SK-MEL-5 (cell line): ENCODE measurements around the gene SNX25. TPM values are rescaled to one million over a fixed set of nuclear protein-coding genes. Genes with fewer than 3 reads are reported as not detected.

ENCODE experiments used
- DNase-seq: peaks from one replicate; pipeline ENCODE4 v3.0.0-alpha.2; 2016; ENCODE audit warnings: low read depth, low spot score
- in situ Hi-C: cut with HindIII; loops from 2 replicates; pipeline ENCODE4 v1.10.0; 2016; ENCODE audit warnings: low sequenced_read_pairs, high pct_unique_total_duplicates, low pct_unique_long_range_greater_than_20kb
- total RNA-seq: library from RNA; depleted of rRNA; stranded (reverse); fragments of >200 nt; shearing (Covaris generic); gene quantifications from 2 replicates; pipeline ENCODE4 v1.2.3, GENCODE V29; 2014; rRNA removed

SNX25 gene
- total RNA-seq, 1 experiment from 2014 or later = 57.8 TPM

DNA sequence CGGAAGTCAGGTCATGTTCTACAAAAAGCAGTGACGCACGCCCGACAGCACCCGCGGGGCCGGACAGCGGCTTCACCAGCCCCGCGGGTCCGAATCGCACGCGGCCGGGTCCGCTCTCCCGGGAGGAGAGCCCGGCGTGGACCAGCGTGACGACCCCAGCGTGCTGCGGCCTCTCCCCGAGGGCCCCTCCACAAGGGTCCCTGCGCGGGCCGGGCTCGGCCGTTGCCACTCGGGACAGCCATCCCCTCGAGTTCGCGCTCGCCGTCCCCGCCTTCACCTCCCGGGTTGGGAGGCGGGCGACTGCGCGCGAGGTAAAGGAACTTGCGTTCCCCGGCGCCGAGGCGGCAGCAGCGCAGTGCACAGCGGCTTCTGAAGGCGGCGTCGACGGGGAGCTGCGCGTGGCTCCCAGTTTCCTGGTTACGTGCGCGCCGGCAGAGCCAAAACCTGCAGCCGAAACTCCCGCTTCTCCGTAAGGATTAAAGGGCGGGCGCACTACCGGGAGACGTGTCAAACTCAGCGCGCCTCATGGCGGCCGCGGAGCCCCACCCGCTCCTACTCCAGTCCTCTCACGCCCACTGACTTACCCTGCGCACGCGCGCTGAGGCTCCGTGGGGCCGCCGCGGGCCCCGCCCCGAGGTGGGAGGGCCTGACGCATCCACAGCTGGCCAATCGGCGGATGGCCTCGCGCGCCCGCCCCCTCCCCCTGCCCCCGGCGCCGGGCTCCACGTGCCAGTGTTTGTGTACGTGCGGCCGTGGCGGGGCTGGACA is 186.7 kb downstream of the SNX25 start:
- DNase-seq = peak; percentile 98
- in situ Hi-C loops = no loop called here

GRCh38 chr4:185396724-185397385 is 187.5 kb downstream of the SNX25 start, which contains the start of gene ANKRD37:
TSS of gene ANKRD37 (plus strand) at chr4:185396841. CDS start at chr4:185396924, 83 bp downstream.
- no peak for DNase-seq
- in situ Hi-C loops = no loop called here

DNA sequence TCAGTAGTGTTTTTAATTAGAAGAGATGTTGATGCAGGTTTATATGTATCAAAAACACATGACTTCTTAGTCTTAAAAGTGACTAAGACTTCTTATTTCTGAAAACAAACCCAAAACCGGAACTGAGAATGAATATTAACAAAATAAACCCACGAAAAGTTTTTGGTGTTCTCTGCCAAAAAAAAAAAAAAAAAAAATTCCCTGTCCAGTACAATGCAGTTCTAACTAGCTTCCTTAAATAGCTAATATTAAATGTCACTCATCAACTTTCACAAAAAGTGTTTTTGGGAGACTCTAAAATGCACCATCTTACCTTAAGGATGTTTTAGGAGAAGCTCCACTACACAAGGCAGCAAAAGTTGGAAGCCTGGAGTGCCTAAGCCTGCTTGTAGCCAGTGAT is 189.2 kb downstream of the SNX25 start:
- in situ Hi-C loops = no loop called here

DNA sequence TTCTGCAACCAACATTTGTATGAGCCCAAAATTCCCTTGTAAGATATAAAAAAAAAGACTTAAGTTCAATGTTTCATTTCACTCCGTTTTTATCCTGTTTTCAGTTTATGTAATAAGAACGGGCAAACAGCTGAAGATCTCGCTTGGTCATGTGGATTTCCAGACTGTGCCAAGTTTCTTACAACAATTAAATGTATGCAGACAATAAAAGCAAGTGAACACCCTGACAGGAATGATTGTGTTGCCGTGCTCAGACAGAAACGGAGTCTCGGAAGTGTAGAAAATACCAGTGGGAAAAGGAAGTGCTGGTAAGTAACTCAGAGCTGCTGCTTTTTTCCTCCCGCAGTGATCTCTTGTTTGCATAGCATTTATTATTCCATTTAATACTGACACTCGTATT is 190.1 kb downstream of the SNX25 start:
- DNase-seq = no peak
- in situ Hi-C loops = no loop called here

More for the DNA sequence above, 189.2 kb downstream of the SNX25 start:
- DNase-seq = no peak

DNA sequence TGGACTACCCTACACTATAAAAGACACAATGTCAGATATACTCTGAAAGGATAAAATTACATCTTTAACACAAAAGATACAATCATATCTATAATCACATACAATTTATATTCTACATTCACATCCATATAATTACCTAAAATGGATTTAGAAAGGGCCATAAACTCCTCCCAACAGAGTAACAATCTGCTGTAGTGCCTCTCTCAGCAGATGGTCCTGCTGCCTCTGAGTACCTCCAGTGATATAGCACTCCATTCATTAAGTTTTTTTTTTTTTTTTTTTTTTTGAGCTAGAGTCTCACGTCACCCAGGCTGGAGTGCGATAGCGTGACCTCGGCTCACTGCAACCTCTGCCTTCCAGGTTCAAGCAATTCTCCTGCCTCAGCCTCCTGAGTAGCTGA is 194.6 kb downstream of the SNX25 start:
- no peak for DNase-seq
- in situ Hi-C loops = no loop called here

DNA sequence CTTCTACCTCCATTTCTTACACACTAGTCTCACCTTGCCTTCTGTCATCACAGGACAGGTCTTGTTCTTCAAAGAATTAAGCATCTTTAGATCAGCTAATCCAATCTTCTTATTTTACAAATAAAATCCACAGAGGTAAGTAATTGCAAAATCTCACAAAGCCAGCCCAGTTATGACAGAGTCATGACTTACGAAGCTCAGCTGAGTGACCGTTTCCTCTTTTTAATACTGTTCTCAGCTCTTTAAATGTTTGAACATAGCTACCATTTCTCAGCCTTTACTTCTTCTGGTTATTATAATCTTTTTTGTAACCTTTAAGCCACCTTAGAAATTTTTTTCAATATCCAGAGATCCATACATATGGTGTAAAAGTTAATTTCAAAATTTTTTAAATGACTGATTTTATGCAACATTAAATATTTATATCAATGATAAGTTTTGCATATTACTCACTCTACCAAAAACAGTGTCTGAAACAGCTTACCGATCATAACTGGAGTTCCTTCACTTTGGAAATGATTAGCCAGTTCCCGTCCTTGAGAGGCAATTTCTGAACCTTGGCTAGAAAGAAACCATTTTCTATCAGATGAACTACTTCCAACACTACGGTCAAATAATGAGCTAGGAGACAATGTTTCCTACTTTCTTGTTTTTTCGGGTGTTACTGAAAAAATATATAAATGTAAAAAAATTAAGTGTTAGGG is 196.1 kb downstream of the SNX25 start:
- no peak for DNase-seq
- in situ Hi-C loops = no loop called here

DNA sequence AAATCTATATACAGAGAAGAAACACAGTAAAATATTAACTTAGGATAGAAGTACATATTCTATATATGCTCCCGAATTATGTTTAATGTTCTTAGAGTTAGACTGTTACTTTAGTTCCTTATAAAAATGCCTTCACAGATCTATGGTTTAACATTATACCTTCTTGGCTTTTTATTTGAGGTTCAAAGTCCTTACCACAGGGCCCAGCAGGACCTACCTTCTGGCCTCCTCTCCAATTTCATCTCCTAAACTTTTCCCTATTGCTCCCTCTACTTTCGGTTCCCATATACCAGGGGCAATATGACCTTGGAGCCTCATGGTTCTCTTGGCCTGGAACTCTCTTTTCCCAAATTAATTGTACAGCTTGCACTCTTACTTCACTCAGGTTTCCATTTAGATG is 199.0 kb downstream of the SNX25 start:
- in situ Hi-C loops = no loop called here
- no peak for DNase-seq

GRCh38 chr4:185411849-185412248 is 202.5 kb downstream of the SNX25 start:
- no peak for DNase-seq
- in situ Hi-C loops = no loop called here

DNA sequence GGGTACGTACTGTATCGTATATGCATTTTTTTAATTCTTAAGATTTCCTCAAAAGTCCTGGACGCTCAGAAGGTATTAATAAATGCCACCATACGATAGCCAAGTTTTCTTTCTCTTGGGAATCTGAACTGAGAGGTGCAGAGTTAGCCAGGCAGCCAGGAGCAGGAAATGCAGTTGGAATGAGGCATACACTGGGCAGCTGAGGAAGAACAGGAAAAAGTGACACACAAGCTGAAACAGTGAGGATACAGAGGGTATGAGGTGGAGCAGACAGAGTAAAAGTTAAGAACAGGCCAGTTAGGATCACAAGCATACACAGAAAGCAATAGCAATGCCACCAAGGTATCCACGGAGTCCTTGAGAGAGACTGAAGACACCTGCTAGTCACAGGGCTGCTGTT is 203.0 kb downstream of the SNX25 start:
- in situ Hi-C loops = no loop called here
- DNase-seq = no peak

Other genes starting within 250 kb of the SNX25 start
- not detected in 2 replicates for gene HELT, start 191.1 kb upstream of the SNX25 start, total RNA-seq
- 93.7 and 95.1 TPM in 2 replicates for gene SLC25A4, start 66.3 kb upstream of the SNX25 start, total RNA-seq
- gene CFAP97, start 5.6 kb upstream of the SNX25 start, total RNA-seq = 73.5 and 74.9 TPM in 2 replicates
- gene LRP2BP, start 186.3 kb downstream of the SNX25 start, total RNA-seq = 0.48 and 0.71 TPM in 2 replicates
- gene ANKRD37, start 187.2 kb downstream of the SNX25 start, total RNA-seq = 42.5 and 57.6 TPM in 2 replicates
- 42.2 and 43.4 TPM in 2 replicates for gene UFSP2, start 216.4 kb downstream of the SNX25 start, total RNA-seq